HepG2 (cell line): ENCODE results near the gene PRMT5. TPM values are rescaled to one million over a fixed set of nuclear protein-coding genes. Genes with fewer than 3 reads are reported as not detected.

Experiments used
- CC2D1A ChIP-seq: sonication (generic); formaldehyde crosslinking; IDR thresholded peaks from 2 replicates; pipeline ENCODE4 v1.8.1; 2023; ENCODE audit warnings: mild to moderate bottlenecking, missing genetic modification reagents
- FIP1L1 ChIP-seq: fragments of 200-400 bp; formaldehyde crosslinking; IDR thresholded peaks from 2 replicates; pipeline ENCODE4 v1.6.1; 2018; ENCODE audit warnings: low read depth, mild to moderate bottlenecking, low read length, moderate library complexity, borderline replicate concordance; ENCODE audit not compliant: insufficient read depth
- GTF2F1 ChIP-seq: fragments of 150-350 bp; IDR thresholded peaks from 2 replicates; pipeline ENCODE4 v1.6.1; 2014; ENCODE audit warnings: low read length
- MTF2 ChIP-seq: sonication (generic); formaldehyde crosslinking; IDR thresholded peaks from 2 replicates; pipeline ENCODE4 v1.5.0; 2020; ENCODE audit warnings: missing genetic modification reagents, borderline replicate concordance
- NFIB ChIP-seq: sonication (generic); formaldehyde crosslinking; IDR thresholded peaks from 2 replicates; pipeline ENCODE4 v1.9.0; 2021; ENCODE audit warnings: missing genetic modification reagents, mild to moderate bottlenecking, borderline replicate concordance
- PAX8 ChIP-seq: sonication (generic); formaldehyde crosslinking; IDR thresholded peaks from 2 replicates; pipeline ENCODE4 v1.8.0; 2022; ENCODE audit warnings: mild to moderate bottlenecking, missing genetic modification reagents, borderline replicate concordance
- SOX6 ChIP-seq, 2 experiments: fragments of 450-650 bp in 1 of 2; sonication (generic) in 1 of 2; formaldehyde crosslinking in 1 of 2; IDR thresholded peaks; 2 replicates each; pipeline versions ENCODE4 v1.4.0 to v1.6.1; 2017 to 2020; ENCODE audit warnings: antibody characterized with exemption in 1 of 2, mild to moderate bottlenecking in 1 of 2, missing genetic modification reagents in 1 of 2
- ZNF253 ChIP-seq: sonication (generic); formaldehyde crosslinking; IDR thresholded peaks from 2 replicates; pipeline ENCODE4 v1.8.0; 2022; ENCODE audit warnings: mild to moderate bottlenecking, missing genetic modification reagents, borderline replicate concordance
- ZNF329 ChIP-seq: sonication (generic); formaldehyde crosslinking; IDR thresholded peaks from 2 replicates; pipeline ENCODE4 v1.9.0; 2021; ENCODE audit warnings: low read depth, mild to moderate bottlenecking, missing genetic modification reagents
- ZNF530 ChIP-seq: sonication (generic); formaldehyde crosslinking; IDR thresholded peaks from 2 replicates; pipeline ENCODE4 v1.5.0; 2020; ENCODE audit warnings: low read depth, mild to moderate bottlenecking, missing genetic modification reagents
- ZNF569 ChIP-seq: sonication (generic); formaldehyde crosslinking; IDR thresholded peaks from 2 replicates; pipeline ENCODE4 v1.5.0; 2020; ENCODE audit warnings: mild to moderate bottlenecking, missing genetic modification reagents, moderate library complexity, borderline replicate concordance
- ZNF674 ChIP-seq: sonication (generic); formaldehyde crosslinking; IDR thresholded peaks from 2 replicates; pipeline ENCODE4 v1.5.0; 2020; ENCODE audit warnings: low read depth, mild to moderate bottlenecking, missing genetic modification reagents
- ZNF772 ChIP-seq: sonication (generic); formaldehyde crosslinking; IDR thresholded peaks from 2 replicates; pipeline ENCODE4 v1.5.0; 2020; ENCODE audit warnings: mild to moderate bottlenecking, missing genetic modification reagents
- ZNF879 ChIP-seq: sonication (generic); formaldehyde crosslinking; IDR thresholded peaks from 2 replicates; pipeline ENCODE4 v1.8.1; 2023; ENCODE audit warnings: missing genetic modification reagents
- polyA plus RNA-seq, 8 experiments: library from polyadenylated mRNA; depleted of rRNA in 3 of 8; stranded (reverse) in 7 of 8; unstranded in 1 of 8; fragments of >200 nt; fragmentation: Illumina TruSeq in 4 of 8; extraction: Trizol in 4 of 8; gene quantifications; 2 replicates each; pipeline versions ENCODE4 v1.2.1 to v1.2.3, GENCODE V29; 2011 to 2016; ENCODE audit warnings: low read depth in 4 of 8, missing spikeins in 1 of 8, mixed read lengths in 1 of 8; ENCODE audit not compliant: insufficient read depth in 1 of 8
- total RNA-seq, 5 experiments: library from RNA; depleted of rRNA; stranded (reverse); fragments of >200 nt; fragmentation: Illumina TruSeq; extraction: Trizol; gene quantifications; 2 replicates each; pipeline ENCODE4 v1.2.3, GENCODE V29; 2016; ENCODE audit warnings: low read depth in 1 of 5
- TF ChIP-seq, protein P1 (sequence below): sonication (generic); formaldehyde crosslinking; IDR thresholded peaks from 2 replicates; pipeline ENCODE4 v1.4.0; 2020; ENCODE audit warnings: mild to moderate bottlenecking, missing genetic modification reagents, borderline replicate concordance
- TF ChIP-seq, protein P2 (sequence below): sonication (generic); formaldehyde crosslinking; IDR thresholded peaks from 2 replicates; pipeline ENCODE4 v1.4.0; 2020; ENCODE audit warnings: mild to moderate bottlenecking, missing genetic modification reagents
- TF ChIP-seq, protein P3 (sequence below): sonication (generic); formaldehyde crosslinking; IDR thresholded peaks from 2 replicates; pipeline ENCODE4 v1.4.0; 2020; ENCODE audit warnings: missing genetic modification reagents, mild to moderate bottlenecking, borderline replicate concordance

Gene PRMT5
- total and polyA plus RNA-seq, 2 of the 13 experiments (the other 11 are each of a cell fraction or from before 2014, with no cell fraction given) = 210 to 354 TPM

DNA sequence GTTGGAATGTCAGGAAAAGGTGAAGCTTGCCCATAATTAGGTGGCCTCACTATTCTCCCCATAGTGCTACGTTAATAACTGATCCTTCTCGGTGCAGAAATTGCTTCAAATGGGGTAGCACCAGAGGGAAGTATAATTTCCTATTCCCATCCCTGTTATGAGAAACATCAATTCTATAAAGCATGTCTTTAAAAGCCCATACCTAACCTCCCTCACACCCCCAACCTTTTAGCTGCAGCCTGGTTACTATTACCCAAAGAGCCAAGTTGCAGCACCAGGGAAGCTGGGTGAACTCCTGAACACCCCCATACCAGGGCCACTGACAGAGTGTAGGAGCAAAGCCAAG, 25.5 kb downstream of the PRMT5 start (continued):
- TF ChIP-seq, protein P1, sequence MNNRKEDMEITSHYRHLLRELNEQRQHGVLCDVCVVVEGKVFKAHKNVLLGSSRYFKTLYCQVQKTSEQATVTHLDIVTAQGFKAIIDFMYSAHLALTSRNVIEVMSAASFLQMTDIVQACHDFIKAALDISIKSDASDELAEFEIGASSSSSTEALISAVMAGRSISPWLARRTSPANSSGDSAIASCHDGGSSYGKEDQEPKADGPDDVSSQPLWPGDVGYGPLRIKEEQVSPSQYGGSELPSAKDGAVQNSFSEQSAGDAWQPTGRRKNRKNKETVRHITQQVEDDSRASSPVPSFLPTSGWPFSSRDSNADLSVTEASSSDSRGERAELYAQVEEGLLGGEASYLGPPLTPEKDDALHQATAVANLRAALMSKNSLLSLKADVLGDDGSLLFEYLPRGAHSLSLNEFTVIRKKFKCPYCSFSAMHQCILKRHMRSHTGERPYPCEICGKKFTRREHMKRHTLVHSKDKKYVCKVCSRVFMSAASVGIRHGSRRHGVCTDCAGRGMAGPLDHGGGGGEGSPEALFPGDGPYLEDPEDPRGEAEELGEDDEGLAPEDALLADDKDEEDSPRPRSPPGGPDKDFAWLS (CRISPR knock-in tag) = no peak
- TF ChIP-seq ZNF569 (CRISPR knock-in tag) = 0 out of 2 replicates have a peak, but pooled peaks have one; percentile 81
- no peak for TF ChIP-seq NFIB (CRISPR knock-in tag)
- no peak for TF ChIP-seq ZNF253
- no peak for TF ChIP-seq ZNF530
- TF ChIP-seq ZNF329 = no peak
- 0 out of 2 replicates have a peak, but pooled peaks have one; percentile 37 for TF ChIP-seq PAX8 (CRISPR knock-in tag)
- TF ChIP-seq, protein P2, sequence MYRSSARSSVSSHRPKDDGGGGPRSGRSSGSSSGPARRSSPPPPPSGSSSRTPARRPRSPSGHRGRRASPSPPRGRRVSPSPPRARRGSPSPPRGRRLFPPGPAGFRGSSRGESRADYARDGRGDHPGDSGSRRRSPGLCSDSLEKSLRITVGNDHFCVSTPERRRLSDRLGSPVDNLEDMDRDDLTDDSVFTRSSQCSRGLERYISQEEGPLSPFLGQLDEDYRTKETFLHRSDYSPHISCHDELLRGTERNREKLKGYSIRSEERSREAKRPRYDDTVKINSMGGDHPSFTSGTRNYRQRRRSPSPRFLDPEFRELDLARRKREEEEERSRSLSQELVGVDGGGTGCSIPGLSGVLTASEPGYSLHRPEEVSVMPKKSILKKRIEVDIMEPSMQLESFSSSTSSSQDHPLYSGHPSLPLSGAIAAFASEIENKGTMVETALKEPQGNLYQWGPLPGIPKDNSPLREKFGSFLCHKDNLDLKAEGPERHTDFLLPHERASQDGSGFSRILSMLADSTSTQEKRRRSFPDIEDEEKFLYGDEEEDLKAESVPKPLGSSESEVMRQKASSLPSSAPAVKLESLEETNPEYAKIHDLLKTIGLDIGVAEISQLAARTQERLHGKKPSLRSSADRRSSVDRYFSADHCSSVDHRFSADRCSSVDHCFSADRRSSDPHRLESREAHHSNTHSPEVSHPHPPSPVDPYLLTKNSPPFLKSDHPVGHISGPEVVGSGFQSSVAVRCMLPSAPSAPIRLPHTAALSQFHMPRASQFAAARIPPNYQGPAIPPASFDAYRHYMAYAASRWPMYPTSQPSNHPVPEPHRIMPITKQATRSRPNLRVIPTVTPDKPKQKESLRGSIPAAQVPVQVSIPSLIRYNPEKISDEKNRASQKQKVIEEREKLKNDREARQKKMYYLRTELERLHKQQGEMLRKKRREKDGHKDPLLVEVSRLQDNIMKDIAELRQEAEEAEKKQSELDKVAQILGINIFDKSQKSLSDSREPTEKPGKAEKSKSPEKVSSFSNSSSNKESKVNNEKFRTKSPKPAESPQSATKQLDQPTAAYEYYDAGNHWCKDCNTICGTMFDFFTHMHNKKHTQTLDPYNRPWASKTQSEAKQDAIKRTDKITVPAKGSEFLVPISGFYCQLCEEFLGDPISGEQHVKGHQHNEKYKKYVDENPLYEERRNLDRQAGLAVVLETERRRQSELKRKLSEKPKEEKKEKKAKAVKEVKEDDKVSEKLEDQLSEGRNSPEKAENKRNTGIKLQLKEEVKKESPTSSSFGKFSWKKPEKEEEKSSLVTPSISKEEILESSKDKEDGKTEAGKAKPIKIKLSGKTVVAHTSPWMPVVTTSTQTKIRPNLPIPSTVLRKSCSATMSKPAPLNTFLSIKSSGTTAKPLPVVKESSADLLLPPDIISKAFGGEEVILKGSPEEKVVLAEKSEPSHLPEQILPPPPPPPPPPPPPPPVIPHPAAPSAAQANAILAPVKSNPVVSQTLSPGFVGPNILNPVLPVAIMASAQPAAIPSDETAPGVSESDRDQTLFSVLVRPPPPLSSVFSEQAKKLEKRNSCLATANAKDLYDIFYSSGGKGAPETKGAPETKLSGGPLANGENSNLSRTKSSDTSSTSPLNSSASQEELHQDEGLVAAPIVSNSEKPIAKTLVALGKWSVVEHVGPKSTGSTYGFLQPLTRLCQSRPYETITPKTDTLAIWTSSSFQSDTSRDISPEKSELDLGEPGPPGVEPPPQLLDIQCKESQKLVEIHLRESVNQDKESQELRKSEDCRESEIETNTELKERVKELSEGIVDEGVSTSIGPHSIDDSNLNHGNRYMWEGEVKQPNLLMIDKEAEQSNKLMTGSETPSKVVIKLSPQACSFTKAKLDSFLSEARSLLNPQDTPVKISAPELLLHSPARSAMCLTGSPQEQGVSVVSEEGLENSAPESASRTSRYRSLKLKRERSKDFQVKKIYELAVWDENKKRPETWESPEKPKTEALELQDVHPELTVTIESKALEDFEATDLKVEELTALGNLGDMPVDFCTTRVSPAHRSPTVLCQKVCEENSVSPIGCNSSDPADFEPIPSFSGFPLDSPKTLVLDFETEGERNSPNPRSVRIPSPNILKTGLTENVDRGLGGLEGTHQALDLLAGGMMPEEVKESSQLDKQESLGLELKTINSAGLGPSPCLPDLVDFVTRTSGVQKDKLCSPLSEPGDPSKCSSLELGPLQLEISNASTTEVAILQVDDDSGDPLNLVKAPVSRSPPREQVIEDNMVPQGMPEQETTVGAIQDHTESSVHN = no peak
- TF ChIP-seq ZNF674 = no peak
- TF ChIP-seq, protein P3, sequence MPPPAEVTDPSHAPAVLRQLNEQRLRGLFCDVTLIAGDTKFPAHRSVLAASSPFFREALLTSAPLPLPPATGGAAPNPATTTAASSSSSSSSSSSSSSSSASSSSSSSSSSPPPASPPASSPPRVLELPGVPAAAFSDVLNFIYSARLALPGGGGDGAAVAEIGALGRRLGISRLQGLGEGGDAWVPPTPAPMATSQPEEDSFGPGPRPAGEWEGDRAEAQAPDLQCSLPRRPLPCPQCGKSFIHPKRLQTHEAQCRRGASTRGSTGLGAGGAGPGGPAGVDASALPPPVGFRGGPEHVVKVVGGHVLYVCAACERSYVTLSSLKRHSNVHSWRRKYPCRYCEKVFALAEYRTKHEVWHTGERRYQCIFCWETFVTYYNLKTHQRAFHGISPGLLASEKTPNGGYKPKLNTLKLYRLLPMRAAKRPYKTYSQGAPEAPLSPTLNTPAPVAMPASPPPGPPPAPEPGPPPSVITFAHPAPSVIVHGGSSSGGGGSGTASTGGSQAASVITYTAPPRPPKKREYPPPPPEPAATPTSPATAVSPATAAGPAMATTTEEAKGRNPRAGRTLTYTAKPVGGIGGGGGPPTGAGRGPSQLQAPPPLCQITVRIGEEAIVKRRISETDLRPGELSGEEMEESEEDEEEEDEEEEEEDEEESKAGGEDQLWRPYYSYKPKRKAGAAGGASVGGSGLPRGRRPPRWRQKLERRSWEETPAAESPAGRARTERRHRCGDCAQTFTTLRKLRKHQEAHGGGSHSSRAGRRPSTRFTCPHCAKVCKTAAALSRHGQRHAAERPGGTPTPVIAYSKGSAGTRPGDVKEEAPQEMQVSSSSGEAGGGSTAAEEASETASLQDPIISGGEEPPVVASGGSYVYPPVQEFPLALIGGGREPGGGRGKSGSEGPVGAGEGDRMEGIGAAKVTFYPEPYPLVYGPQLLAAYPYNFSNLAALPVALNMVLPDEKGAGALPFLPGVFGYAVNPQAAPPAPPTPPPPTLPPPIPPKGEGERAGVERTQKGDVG (CRISPR knock-in tag) = no peak
- no peak for TF ChIP-seq ZNF879 (CRISPR knock-in tag)
- TF ChIP-seq GTF2F1 = no peak
- TF ChIP-seq MTF2 = no peak
- TF ChIP-seq CC2D1A = 0 out of 2 replicates have a peak, but pooled peaks have one; percentile 6
- no peak for TF ChIP-seq SOX6 (IDR thresholded peaks at IDR 0.05)
- no peak for TF ChIP-seq SOX6 (CRISPR knock-in tag; IDR thresholded peaks at IDR 0.05)
- TF ChIP-seq ZNF772 (CRISPR knock-in tag) = no peak
- no peak for TF ChIP-seq FIP1L1
